HCT116 (cell line): ENCODE data around the gene ODF4. TPM values are rescaled to one million over a fixed set of nuclear protein-coding genes. Genes with fewer than 3 reads are reported as not detected.
"Not testable (repeated sequence)": the region's sequence is repeated elsewhere in the genome, so short reads cannot be mapped to it uniquely, and the experiment has no call there.

Experiments
- ATAC-seq: fragments of 200-7000 bp; cut with Tn5 transposase; 2 replicates; pipeline ENCODE4 v1.9.1; 2020; ENCODE audit warnings: mild to moderate bottlenecking, moderate library complexity
- BruUV-seq: library from RNA; stranded (reverse); fragments of 400-500 nt; replicated peaks from 2 replicates; lab custom pipeline; 2021; lab: Mats Ljungman, UMichigan
- CTCF ChIA-PET: fragments of 300-600 bp; sonication (Branson Sonifier 250); formaldehyde crosslinking; loops from one replicate; lab custom pipeline; 2021; ENCODE audit warnings: antibody characterized with exemption; lab: Charles Lee
- POLR2A ChIA-PET: fragments of 300-600, 350-600 bp; sonication (Branson Sonifier 250); formaldehyde crosslinking; loops from one replicate; lab custom pipeline; 2021; ENCODE audit warnings: antibody characterized with exemption; lab: Charles Lee
- RAD21 ChIA-PET, 2 experiments: fragments of 300-600 bp; sonication (Branson Sonifier 250); formaldehyde crosslinking; loops; one replicate each; lab custom pipeline; 2023; ENCODE audit warnings: low total read pairs in 2 of 2; ENCODE audit not compliant: uncharacterized antibody in 2 of 2, unreplicated experiment in 2 of 2, low non-redundant PET in 1 of 2; lab: Charles Lee
- DNase-seq: peaks from one replicate; pipeline ENCODE4 v3.0.0-alpha.2; 2010; ENCODE audit warnings: low read depth, low spot score
- H2AFZ ChIP-seq: fragments of 200-600 bp; shearing (Covaris generic), sonication (generic); 2 replicates; pipeline ENCODE4 v1.6.1; 2017; ENCODE audit warnings: low read depth, mixed run types, mixed read lengths, antibody characterized with exemption, low read length; ENCODE audit not compliant: poor library complexity, severe bottlenecking
- H3K27ac ChIP-seq: 2 replicates; pipeline ENCODE4 v1.5.1; 2012; ENCODE audit warnings: low read depth, low read length
- H3K27me3 ChIP-seq: fragments of 200-600 bp; sonication (generic); 2 replicates; pipeline ENCODE4 v1.6.1; 2016; ENCODE audit warnings: mixed run types, low read length, mixed read lengths; ENCODE audit not compliant: insufficient read depth
- H3K36me3 ChIP-seq, 2 experiments: fragments of 200-500 bp in 1 of 2; fragments of 200-600 bp in 1 of 2; sonication (Bioruptor generic) in 1 of 2; sonication (generic) in 1 of 2; 2 replicates each; pipeline versions ENCODE4 v1.5.1 to v1.6.1; 2014 to 2016; ENCODE audit warnings: low read length in 2 of 2, inconsistent platforms in 1 of 2, mixed read lengths in 1 of 2, mixed run types in 1 of 2; ENCODE audit not compliant: insufficient read depth in 2 of 2, control insufficient read depth in 1 of 2
- H3K4me1 ChIP-seq, 2 experiments: fragments of 200-600 bp in 1 of 2; sonication (generic) in 1 of 2; 2 replicates each; pipeline versions ENCODE4 v1.5.1 to v1.6.1; 2012 to 2017; ENCODE audit warnings: low read length in 2 of 2, inconsistent platforms in 1 of 2, mild to moderate bottlenecking in 1 of 2, mixed read lengths in 1 of 2, mixed run types in 1 of 2, moderate library complexity in 1 of 2; ENCODE audit not compliant: insufficient read depth in 2 of 2, control insufficient read depth in 1 of 2
- H3K4me2 ChIP-seq: fragments of 200-600 bp; sonication (generic); 2 replicates; pipeline ENCODE4 v1.6.1; 2017; ENCODE audit warnings: mixed run types, low read length, mixed read lengths
- H3K4me3 ChIP-seq, 2 experiments: fragments of 200-600 bp in 1 of 2; sonication (generic) in 1 of 2; replicated peaks in 1 of 2; 2 replicates each; pipeline ENCODE4 v1.5.1; 2011 to 2016; ENCODE audit warnings: low read length in 2 of 2, control low read depth in 1 of 2, low read depth in 1 of 2, mild to moderate bottlenecking in 1 of 2, mixed read lengths in 1 of 2, mixed run types in 1 of 2
- H3K79me2 ChIP-seq: fragments of 200-600 bp; sonication (generic); 2 replicates; pipeline ENCODE4 v1.6.1; 2017; ENCODE audit warnings: mild to moderate bottlenecking, mixed run types, low read length, moderate library complexity, mixed read lengths; ENCODE audit not compliant: insufficient read depth
- H3K9ac ChIP-seq: fragments of 200-600 bp; sonication (generic); 2 replicates; pipeline ENCODE4 v1.6.1; 2016; ENCODE audit warnings: low read length, mixed read lengths
- H3K9me2 ChIP-seq: fragments of 200-600 bp; sonication (generic), shearing (Covaris generic); 2 replicates; pipeline ENCODE4 v1.6.1; 2017; ENCODE audit warnings: mixed run types, mild to moderate bottlenecking, moderate library complexity; ENCODE audit not compliant: insufficient read depth
- H3K9me3 ChIP-seq, 2 experiments: fragments of 200-500 bp in 1 of 2; fragments of 200-600 bp in 1 of 2; sonication (Bioruptor generic) in 1 of 2; sonication (generic) in 1 of 2; 2 replicates each; pipeline ENCODE4 v1.6.1; 2014 to 2017; ENCODE audit warnings: low read length in 2 of 2, mixed read lengths in 2 of 2, inconsistent platforms in 1 of 2, low read depth in 1 of 2, mild to moderate bottlenecking in 1 of 2, mixed run types in 1 of 2, moderate library complexity in 1 of 2; ENCODE audit not compliant: control insufficient read depth in 1 of 2, insufficient read depth in 1 of 2
- H4K20me1 ChIP-seq: fragments of 200-600 bp; sonication (generic), shearing (Covaris generic); 2 replicates; pipeline ENCODE4 v1.6.1; 2017; ENCODE audit warnings: mixed run types, mild to moderate bottlenecking, moderate library complexity; ENCODE audit not compliant: insufficient read depth
- EGR1 ChIP-seq: IDR thresholded peaks from 2 replicates; pipeline ENCODE4 v1.6.1; 2012; ENCODE audit warnings: low read depth
- EZH2 ChIP-seq: fragments of 200-600 bp; sonication (generic); IDR thresholded peaks from 2 replicates; pipeline ENCODE4 v1.6.1; 2017; ENCODE audit warnings: antibody characterized with exemption, mixed run types
- REST ChIP-seq: IDR thresholded peaks from 2 replicates; pipeline ENCODE4 v1.6.1; 2012; ENCODE audit warnings: low read depth
- intact Hi-C: fragments of 100-400 bp; cut with micrococcal nuclease; formaldehyde crosslinking; loops from 2 replicates; pipeline ENCODE4 v1.10.0; 2022
- total RNA-seq: library from RNA; stranded (reverse); gene quantifications from one replicate; pipeline ENCODE4 v1.2.1, GENCODE V29; 2021; ENCODE audit not compliant: unreplicated experiment

ODF4 gene
- total RNA-seq, 1 experiment from 2014 or later = not detected

GRCh38 chr17:8393470-8394231 lies 54.0 kb downstream of the ODF4 start:
- no peaks in the 10 kb centered on the region for H4K20me1 ChIP-seq

GRCh38 chr17:8394497-8394896 lies 54.9 kb downstream of the ODF4 start:
- H3K9ac ChIP-seq, H4K20me1 ChIP-seq, H3K9me3 ChIP-seq, CTCF ChIA-PET, RAD21 ChIA-PET, H2AFZ ChIP-seq, H3K36me3 ChIP-seq, H3K9me2 ChIP-seq, H3K4me2 ChIP-seq, H3K79me2 ChIP-seq, DNase-seq, H3K4me3 ChIP-seq, BruUV-seq, intact Hi-C loops, H3K27me3 ChIP-seq, H3K27ac ChIP-seq, ATAC-seq: not testable (repeated sequence)
- peaks cover 0 to 27% of the 10 kb centered on the region in 2 experiments; a peak in 2 of 4 replicates for H3K4me1 ChIP-seq
- POLR2A ChIA-PET = interaction anchor here (1.1 to 1.9 kb wide), 2 partner anchors 11 to 12 kb away, joined by 3 to 4 read pairs; no protein-coding TSS in a partner anchor

More at GRCh38 chr17:8393470-8394231, 54.0 kb downstream of the ODF4 start:
- Histone ChIP-seq H3K27me3 (no peaks in the 10 kb centered on the region), H3K9me3 (no peaks in the 10 kb centered on the region), H3K4me1 (peaks cover 0 to 27% of the 10 kb centered on the region in 2 experiments; a peak in 2 of 4 replicates), H3K9me2 (no peaks in the 10 kb centered on the region), H3K36me3 (no peaks in the 10 kb centered on the region), H3K79me2 (no peaks in the 10 kb centered on the region), H2AFZ (no peak overlapping the region), H3K4me3 (no peak overlapping the region), H3K9ac (no peak overlapping the region), H3K27ac (no peak overlapping the region), H3K4me2 (0 out of 2 replicates have a peak overlapping the region, but pooled peaks have one; percentile 10)
- no peak for DNase-seq
- ChIA-PET POLR2A (interaction anchor here (1.9 to 2.2 kb wide), 2 partner anchors 10 to 13 kb away, joined by 4 to 12 read pairs; partner anchors contain the start of gene RPL26), RAD21 (no interaction called here), CTCF (no interaction called here)
- no TSS peak for BruUV-seq
- ATAC-seq = peak; percentile 21; the same call in 1 of the 2 replicates
- TF ChIP-seq REST (no peak), EGR1 (no peak), EZH2 (no peak)
- intact Hi-C loops = no loop called here

Other genes starting within 250 kb of the ODF4 start
- gene ALOXE3, start 221.3 kb upstream of the ODF4 start, total RNA-seq = 3.5 TPM
- 0.61 TPM for gene HES7, start 215.7 kb upstream of the ODF4 start, total RNA-seq
- gene PER1, start 187.4 kb upstream of the ODF4 start, total RNA-seq = 87.6 TPM
- gene VAMP2, start 176.9 kb upstream of the ODF4 start, total RNA-seq = 35.9 TPM
- gene TMEM107, start 163.5 kb upstream of the ODF4 start, total RNA-seq = 30.1 TPM
- gene BORCS6, start 149.7 kb upstream of the ODF4 start, total RNA-seq = 6.4 TPM
- gene AURKB, start 129.3 kb upstream of the ODF4 start, total RNA-seq = 141 TPM
- gene CTC1, start 91.8 kb upstream of the ODF4 start, total RNA-seq = 80.4 TPM
- 80.6 TPM for gene PFAS, start 90.6 kb upstream of the ODF4 start, total RNA-seq
- gene RANGRF, start 51.2 kb upstream of the ODF4 start, total RNA-seq = 33.2 TPM
- gene SLC25A35, start 44.4 kb upstream of the ODF4 start, total RNA-seq = 4.7 TPM
- gene ARHGEF15, start 29.6 kb upstream of the ODF4 start, total RNA-seq = not detected
- 2,603 TPM for gene RPL26, start 43.4 kb downstream of the ODF4 start, total RNA-seq
- gene RNF222, start 58.0 kb downstream of the ODF4 start, total RNA-seq = not detected
- 39.2 TPM for gene NDEL1, start 96.0 kb downstream of the ODF4 start, total RNA-seq